Raji (cell line): Measurements from ENCODE around the gene TRIM68.

Source experiments
- POLR2A ChIP-seq: IDR thresholded peaks from 2 replicates; pipeline ENCODE4 v1.6.1; 2011; ENCODE audit warnings: low read depth, low read length, control low read depth; ENCODE audit not compliant: insufficient read depth

TRIM68 gene

GRCh38 chr11:4626207-4627099, 18.4 kb upstream of the TRIM68 start:
- TF ChIP-seq POLR2A: no peak

- TF ChIP-seq POLR2A: no peak
Observed at GRCh38 chr11:4619514-4619913, 11.5 kb upstream of the TRIM68 start.

- no peak for TF ChIP-seq POLR2A
Observed at GRCh38 chr11:4615856-4616444, 7.9 kb upstream of the TRIM68 start.

- no peak for TF ChIP-seq POLR2A
Observed at GRCh38 chr11:4611986-4612385, 4.0 kb upstream of the TRIM68 start.

- no peak for TF ChIP-seq POLR2A
Observed at GRCh38 chr11:4610258-4610935, 2.4 kb upstream of the TRIM68 start.

- no peak for TF ChIP-seq POLR2A
Observed at GRCh38 chr11:4607096-4607495, 935 bp downstream of the TRIM68 start.

GRCh38 chr11:4606231-4607015, 1.6 kb downstream of the TRIM68 start:
- TF ChIP-seq POLR2A: no peak

GRCh38 chr11:4605057-4605456, 3.0 kb downstream of the TRIM68 start:
- TF ChIP-seq POLR2A: no peak

- TF ChIP-seq POLR2A: no peak
Observed at GRCh38 chr11:4593739-4594138, 14.3 kb downstream of the TRIM68 start, which contains the start of gene OR52I1. Gene OR52I1, plus strand, starts transcription at chr11:4594039. Its CDS starts 0 bp downstream, at chr11:4594039.

- no peak for TF ChIP-seq POLR2A
Observed at GRCh38 chr11:4589017-4589416, 19.0 kb downstream of the TRIM68 start.

GRCh38 chr11:4581443-4581842, 26.6 kb downstream of the TRIM68 start, which contains the start of gene OR52I2:
Gene OR52I2, plus strand, starts transcription at chr11:4581743.
- no peak for TF ChIP-seq POLR2A

- no peak for TF ChIP-seq POLR2A
Observed at GRCh38 chr11:4580124-4580523, 27.9 kb downstream of the TRIM68 start.

- no peak for TF ChIP-seq POLR2A
Observed at GRCh38 chr11:4578624-4579023, 29.4 kb downstream of the TRIM68 start.

GRCh38 chr11:4577761-4578160, 30.3 kb downstream of the TRIM68 start:
- no peak for TF ChIP-seq POLR2A

- TF ChIP-seq POLR2A: no peak
Observed at GRCh38 chr11:4576880-4577279, 31.2 kb downstream of the TRIM68 start.

- TF ChIP-seq POLR2A: no peak
Observed at GRCh38 chr11:4569075-4569474, 39.0 kb downstream of the TRIM68 start.

- TF ChIP-seq POLR2A: no peak
Observed at GRCh38 chr11:4565371-4565770, 42.7 kb downstream of the TRIM68 start.
